ENCODE results near the gene SMAD4. TPM values are rescaled to one million over a fixed set of nuclear protein-coding genes. Genes with fewer than 3 reads are reported as not detected.

Gene SMAD4
- total RNA-seq, 1 experiment from 2014 or later, result 61.3 TPM

GRCh38 chr18:51068105-51068504 lies 38.1 kb downstream of the SMAD4 start:
- in situ Hi-C loops (cut with HindIII; ENCODE audit: low pct_unique_long_range_greater_than_20kb, low sequenced_read_pairs) (no loop called here), intact Hi-C loops (cut with micrococcal nuclease; ENCODE audit: unreplicated experiment) (no loop called here)
- DNase-seq (ENCODE audit: low read depth, low spot score), result no peak
- no peaks in the 10 kb centered on the region; the same call in 1 of the 2 replicates for H3K4me1 ChIP-seq (ENCODE audit: control insufficient read depth, insufficient read depth, low read length)
- no peak overlapping the region for H3K27ac ChIP-seq (ENCODE audit: low read length)
- ChIA-PET POLR2A (no interaction called here), CTCF (no interaction called here)
- BruUV-seq (replicated peaks), result TSS peak; percentile 15
- TF ChIP-seq SIN3A (IDR thresholded peaks at IDR 0.05; ENCODE audit: borderline replicate concordance, insufficient read depth, low read depth, low read length) (no peak), CTCF (IDR thresholded peaks at IDR 0.05) (no peak), TCF7L2 (IDR thresholded peaks at IDR 0.05; ENCODE audit: low read depth, low read length) (no peak), POLR2AphosphoS5 (IDR thresholded peaks at IDR 0.05; ENCODE audit: low read depth, low read length) (no peak), REST (IDR thresholded peaks at IDR 0.05; ENCODE audit: insufficient read depth in 1 of 2, low read depth in 2 of 2, low read length in 1 of 2) (no peak)
- H3K9me3 ChIP-seq (ENCODE audit: control insufficient read depth, insufficient read depth, low read depth, low read length), result no peaks in the 10 kb centered on the region
- no peaks in the 10 kb centered on the region for H3K27me3 ChIP-seq (ENCODE audit: control insufficient read depth, insufficient read depth, low read length)
- ATAC-seq, result peak; percentile 60; the same call in 1 of the 2 replicates
- no peak overlapping the region for H3K4me3 ChIP-seq (ENCODE audit: low read depth in 2 of 2, low read length in 2 of 2)
- H3K36me3 ChIP-seq (ENCODE audit: control insufficient read depth, insufficient read depth, low read length), result no peaks in the 10 kb centered on the region; the same call in 1 of the 2 replicates

- Histone ChIP-seq H3K9me3 (ENCODE audit: control insufficient read depth, insufficient read depth, low read depth, low read length) (no peaks in the 10 kb centered on the region), H3K4me1 (ENCODE audit: control insufficient read depth, insufficient read depth, low read length) (no peaks in the 10 kb centered on the region; the same call in 1 of the 2 replicates), H3K27ac (ENCODE audit: low read length) (no peak overlapping the region), H3K27me3 (ENCODE audit: control insufficient read depth, insufficient read depth, low read length) (no peaks in the 10 kb centered on the region), H3K4me3 (ENCODE audit: low read depth in 2 of 2, low read length in 2 of 2) (no peak overlapping the region), H3K36me3 (ENCODE audit: control insufficient read depth, insufficient read depth, low read length) (no peaks in the 10 kb centered on the region; the same call in 1 of the 2 replicates)
- ATAC-seq, result no peak
- TF ChIP-seq POLR2AphosphoS5 (IDR thresholded peaks at IDR 0.05; ENCODE audit: low read depth, low read length) (no peak), REST (IDR thresholded peaks at IDR 0.05; ENCODE audit: insufficient read depth in 1 of 2, low read depth in 2 of 2, low read length in 1 of 2) (no peak), SIN3A (IDR thresholded peaks at IDR 0.05; ENCODE audit: borderline replicate concordance, insufficient read depth, low read depth, low read length) (no peak), CTCF (IDR thresholded peaks at IDR 0.05) (no peak), TCF7L2 (IDR thresholded peaks at IDR 0.05; ENCODE audit: low read depth, low read length) (no peak)
- no TSS peak for BruUV-seq (replicated peaks)
- in situ Hi-C loops (cut with HindIII; ENCODE audit: low pct_unique_long_range_greater_than_20kb, low sequenced_read_pairs) (no loop called here), intact Hi-C loops (cut with micrococcal nuclease; ENCODE audit: unreplicated experiment) (no loop called here)
- POLR2A ChIA-PET, result no interaction called here
- CTCF ChIA-PET, result no interaction called here
- no peak for DNase-seq (ENCODE audit: low read depth, low spot score)
Observed at GRCh38 chr18:51069885-51070284, 39.9 kb downstream of the SMAD4 start.
